ENCODE results near the gene RHOG.

DNA sequence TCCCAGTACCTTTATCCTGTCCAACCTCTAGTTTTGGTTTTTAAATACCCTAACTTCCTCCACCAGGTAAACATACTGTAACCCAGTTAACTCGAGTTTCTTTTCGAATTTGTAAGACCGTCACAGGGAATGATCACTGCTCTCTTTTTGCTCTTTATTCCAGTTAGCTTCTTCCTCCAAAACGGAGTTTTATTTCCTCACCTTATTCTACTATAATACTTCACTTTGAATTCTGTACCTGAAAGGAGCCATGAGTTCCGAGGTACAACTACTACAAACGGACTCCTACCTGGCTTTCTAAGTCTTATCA is 44.8 kb downstream of the RHOG start:
- TF ChIP-seq, protein P1, sequence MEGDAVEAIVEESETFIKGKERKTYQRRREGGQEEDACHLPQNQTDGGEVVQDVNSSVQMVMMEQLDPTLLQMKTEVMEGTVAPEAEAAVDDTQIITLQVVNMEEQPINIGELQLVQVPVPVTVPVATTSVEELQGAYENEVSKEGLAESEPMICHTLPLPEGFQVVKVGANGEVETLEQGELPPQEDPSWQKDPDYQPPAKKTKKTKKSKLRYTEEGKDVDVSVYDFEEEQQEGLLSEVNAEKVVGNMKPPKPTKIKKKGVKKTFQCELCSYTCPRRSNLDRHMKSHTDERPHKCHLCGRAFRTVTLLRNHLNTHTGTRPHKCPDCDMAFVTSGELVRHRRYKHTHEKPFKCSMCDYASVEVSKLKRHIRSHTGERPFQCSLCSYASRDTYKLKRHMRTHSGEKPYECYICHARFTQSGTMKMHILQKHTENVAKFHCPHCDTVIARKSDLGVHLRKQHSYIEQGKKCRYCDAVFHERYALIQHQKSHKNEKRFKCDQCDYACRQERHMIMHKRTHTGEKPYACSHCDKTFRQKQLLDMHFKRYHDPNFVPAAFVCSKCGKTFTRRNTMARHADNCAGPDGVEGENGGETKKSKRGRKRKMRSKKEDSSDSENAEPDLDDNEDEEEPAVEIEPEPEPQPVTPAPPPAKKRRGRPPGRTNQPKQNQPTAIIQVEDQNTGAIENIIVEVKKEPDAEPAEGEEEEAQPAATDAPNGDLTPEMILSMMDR (conservative IDR thresholded peaks at IDR 0.05 in 1 of 2, IDR thresholded peaks at IDR 0.05 in 1 of 2; ENCODE audit: extremely low read depth in 1 of 2, insufficient read depth in 1 of 2, low read depth in 1 of 2, low read length in 2 of 2), result no peak
- TF ChIP-seq EZH2 (IDR thresholded peaks at IDR 0.05; ENCODE audit: borderline replicate concordance, low read length), result no peak
